Activated CD8-positive, alpha-beta memory T cell treated with anti-CD3 and anti-CD28 coated beads for 1 hour (primary cell): ENCODE measurements around the gene AREL1.

Experiments used
- DNase-seq, 2 donors: peaks; one replicate each; pipeline ENCODE4 v3.0.0-alpha.2; 2020; ENCODE audit warnings: low read depth in 1 of 2; ENCODE audit errors: extremely low read depth in 1 of 2

The AREL1 gene

GRCh38 chr14:74661726-74662450 is 51.0 kb downstream of the AREL1 start:
- DNase-seq, result no peak

- DNase-seq, result no peak
Observed at GRCh38 chr14:74660863-74661262, 52.0 kb downstream of the AREL1 start.

- no peak for DNase-seq
Observed at GRCh38 chr14:74660167-74660566, 52.7 kb downstream of the AREL1 start.

- no peak for DNase-seq
Observed at GRCh38 chr14:74658535-74659131, 54.2 kb downstream of the AREL1 start.

- DNase-seq, result no peak
Observed at GRCh38 chr14:74656964-74657363, 55.9 kb downstream of the AREL1 start.

- no peak for DNase-seq
Observed at GRCh38 chr14:74655599-74656395, 57.1 kb downstream of the AREL1 start.

- DNase-seq, result no peak
Observed at GRCh38 chr14:74654931-74655330, 57.9 kb downstream of the AREL1 start.

- no peak for DNase-seq
Observed at GRCh38 chr14:74653386-74654138, 59.3 kb downstream of the AREL1 start.

- no peak for DNase-seq
Observed at GRCh38 chr14:74652541-74652940, 60.3 kb downstream of the AREL1 start.

- DNase-seq, result no peak
Observed at GRCh38 chr14:74650927-74651686, 61.8 kb downstream of the AREL1 start.

- no peak for DNase-seq
Observed at GRCh38 chr14:74649673-74650072, 63.2 kb downstream of the AREL1 start.

- DNase-seq, result no peak
Observed at GRCh38 chr14:74649167-74649566, 63.7 kb downstream of the AREL1 start.

GRCh38 chr14:74648601-74649000 is 64.3 kb downstream of the AREL1 start:
- no peak for DNase-seq

- DNase-seq, result no peak
Observed at GRCh38 chr14:74647678-74648461, 65.0 kb downstream of the AREL1 start.

GRCh38 chr14:74647061-74647677 is 65.7 kb downstream of the AREL1 start:
- DNase-seq, result no peak

- DNase-seq, result no peak
Observed at GRCh38 chr14:74645756-74646470, 67.0 kb downstream of the AREL1 start.

GRCh38 chr14:74645244-74645643 is 67.6 kb downstream of the AREL1 start:
- DNase-seq, result no peak

GRCh38 chr14:74641601-74642391 is 71.1 kb downstream of the AREL1 start:
- no peak for DNase-seq
